ENCODE measurements around the gene PRKAR2A.
"Not testable (repeated sequence)": the region's sequence is repeated elsewhere in the genome, so short reads cannot be mapped to it uniquely, and the experiment has no call there.

PRKAR2A gene

DNA sequence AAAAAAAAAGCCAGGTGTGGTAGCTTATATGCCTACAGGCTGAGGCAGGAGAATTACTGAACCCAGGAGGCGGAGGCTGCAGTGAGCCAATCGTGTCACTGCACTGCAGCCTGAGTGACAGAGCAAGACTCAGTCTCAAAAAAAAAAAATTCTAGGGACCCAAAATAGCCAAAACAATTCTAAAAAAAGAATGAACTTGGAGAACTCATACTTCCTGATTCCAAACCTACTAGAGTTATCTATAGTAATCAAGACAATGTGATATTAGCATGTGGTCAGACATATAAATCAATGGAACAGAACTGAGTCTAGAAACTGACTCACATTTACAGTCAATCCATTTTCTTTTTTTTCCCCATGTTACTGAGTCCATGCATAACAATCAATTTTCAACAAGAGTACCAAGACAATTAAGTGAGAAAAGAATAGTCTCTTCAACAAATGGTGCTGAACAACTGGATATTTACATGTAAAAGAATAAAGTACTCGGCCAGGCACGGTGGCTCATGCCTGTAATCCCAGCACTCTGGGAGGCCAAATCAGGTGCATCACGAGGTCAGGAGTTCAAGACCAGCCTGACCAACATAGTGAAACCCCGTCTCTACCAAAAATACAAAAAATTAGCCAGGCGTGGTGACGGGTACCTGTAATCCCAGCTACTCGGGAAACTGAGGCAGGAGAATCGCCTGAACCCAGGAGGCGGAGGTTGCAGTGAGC, 11.9 kb downstream of the PRKAR2A start:
- DNase-seq, result no peak

GRCh38 chr3:48832684-48833083, 15.0 kb downstream of the PRKAR2A start:
- no peak for DNase-seq

DNA sequence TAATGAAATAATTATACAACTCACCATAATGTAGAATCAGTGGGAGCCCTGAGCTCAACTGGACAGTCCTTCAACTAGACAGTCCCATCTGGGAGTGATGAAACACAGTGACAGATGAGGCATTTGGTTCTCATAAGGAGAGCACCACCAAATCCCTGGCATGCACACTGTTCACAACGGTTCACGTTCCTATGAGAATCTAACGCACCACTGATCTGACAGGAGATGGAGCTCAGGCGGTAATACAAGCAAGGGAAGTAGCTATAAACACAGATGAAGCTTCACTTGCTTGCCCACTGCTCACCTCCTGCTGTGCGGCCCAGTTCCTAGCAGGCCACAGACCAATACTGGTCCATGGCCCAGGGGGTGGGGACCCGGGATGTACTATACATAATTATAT, 17.0 kb downstream of the PRKAR2A start:
- no peak for DNase-seq

DNA sequence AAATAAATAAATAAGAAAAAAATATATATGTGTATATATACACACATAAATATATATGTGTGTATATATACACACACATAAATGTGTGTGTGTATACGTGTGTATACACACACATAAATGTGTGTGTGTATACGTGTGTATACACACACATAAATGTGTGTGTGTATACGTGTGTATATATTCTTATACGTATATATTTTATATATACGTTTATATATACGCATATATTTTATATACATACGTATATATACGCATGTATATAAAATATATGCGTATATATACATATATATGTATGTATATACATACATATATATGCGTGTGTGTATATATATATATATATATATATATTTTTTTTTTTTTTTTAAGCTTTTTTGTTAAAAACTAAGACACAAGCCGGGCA, 18.1 kb downstream of the PRKAR2A start:
- DNase-seq, result not testable (repeated sequence)

- not testable (repeated sequence) for DNase-seq
Measured at GRCh38 chr3:48827874-48828273, 19.8 kb downstream of the PRKAR2A start.

- DNase-seq, result no peak
Measured at GRCh38 chr3:48826451-48826850, 21.2 kb downstream of the PRKAR2A start.

- no peak for DNase-seq
Measured at GRCh38 chr3:48820612-48821324, 26.9 kb downstream of the PRKAR2A start.

- no peak for DNase-seq
Measured at GRCh38 chr3:48819234-48820221, 28.1 kb downstream of the PRKAR2A start.

DNA sequence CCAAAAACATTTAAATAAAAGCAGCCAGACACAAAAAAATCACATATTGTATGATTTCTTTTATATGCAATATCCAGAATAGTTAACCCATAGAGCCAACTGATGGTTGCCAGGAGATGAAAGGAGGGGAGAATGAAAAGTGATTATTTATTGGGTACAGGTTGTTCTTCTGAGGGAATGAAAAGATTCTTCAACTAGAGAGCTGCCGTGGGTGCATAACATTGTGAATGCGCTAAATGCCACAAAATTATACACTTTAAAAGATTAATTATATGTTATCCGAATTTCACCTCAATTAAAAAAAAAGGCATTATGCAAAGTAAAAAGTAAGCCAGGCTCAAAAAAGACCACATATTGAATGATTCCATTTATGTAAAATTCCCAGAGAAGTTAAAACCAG, 36.1 kb downstream of the PRKAR2A start:
- DNase-seq, result no peak

DNA sequence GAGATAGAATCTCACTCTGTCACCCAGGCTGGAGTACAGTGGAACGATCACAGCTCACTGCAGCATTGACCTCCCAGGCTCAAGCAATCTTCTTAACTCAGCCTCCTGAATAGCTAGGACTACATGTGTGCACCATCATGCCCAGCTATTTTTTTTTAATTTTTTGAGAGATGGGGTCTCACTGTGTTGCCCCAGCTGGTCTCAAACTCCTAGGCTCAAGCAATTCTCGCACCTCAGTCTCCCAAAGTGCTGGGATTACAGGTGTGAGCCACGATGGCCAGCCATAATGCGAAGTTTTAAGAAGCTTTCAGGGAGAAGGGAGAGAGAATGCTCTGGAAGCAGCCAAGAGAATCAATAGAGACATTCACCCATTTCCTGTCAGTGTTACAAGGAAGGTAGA, 42.7 kb downstream of the PRKAR2A start:
- DNase-seq, result no peak

DNA sequence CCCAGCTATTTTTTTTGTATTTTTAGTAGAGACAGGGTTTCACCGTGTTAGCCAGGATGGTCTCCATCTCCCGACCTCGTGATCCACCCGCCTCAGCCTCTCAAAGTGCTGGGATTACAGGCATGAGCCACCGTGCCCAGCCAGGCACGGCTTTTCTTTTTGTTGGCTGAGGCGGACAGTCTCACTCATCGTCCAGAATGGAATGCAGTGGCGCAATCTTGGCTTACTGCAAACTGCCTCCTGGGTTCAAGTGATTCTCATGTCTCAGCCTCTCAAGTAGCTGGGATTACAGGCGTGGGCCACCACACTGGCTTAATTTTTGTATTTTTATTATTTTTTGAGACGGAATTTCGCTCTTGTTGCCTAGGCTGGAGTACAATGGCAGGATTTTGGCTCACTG, 46.8 kb downstream of the PRKAR2A start:
- DNase-seq, result not testable (repeated sequence)

DNA sequence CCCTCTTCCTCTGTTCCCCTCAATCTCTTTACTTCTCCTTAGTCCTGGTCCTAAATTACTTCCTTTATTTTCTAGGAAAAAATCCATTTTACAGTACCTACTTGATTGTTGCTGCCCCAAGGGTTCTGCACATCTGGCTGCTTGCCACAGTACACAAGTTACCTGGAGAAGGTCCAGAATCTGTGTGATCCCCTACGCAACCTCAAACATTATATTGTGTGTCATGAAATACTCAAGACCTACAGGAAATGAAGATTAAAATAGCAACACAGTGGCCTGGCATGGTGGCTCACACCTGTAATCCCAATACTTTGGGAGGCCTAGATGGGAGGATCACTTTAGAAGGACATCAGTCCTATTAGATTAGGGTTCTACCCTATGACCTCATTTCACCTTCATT, 48.7 kb downstream of the PRKAR2A start:
- no peak for DNase-seq

DNA sequence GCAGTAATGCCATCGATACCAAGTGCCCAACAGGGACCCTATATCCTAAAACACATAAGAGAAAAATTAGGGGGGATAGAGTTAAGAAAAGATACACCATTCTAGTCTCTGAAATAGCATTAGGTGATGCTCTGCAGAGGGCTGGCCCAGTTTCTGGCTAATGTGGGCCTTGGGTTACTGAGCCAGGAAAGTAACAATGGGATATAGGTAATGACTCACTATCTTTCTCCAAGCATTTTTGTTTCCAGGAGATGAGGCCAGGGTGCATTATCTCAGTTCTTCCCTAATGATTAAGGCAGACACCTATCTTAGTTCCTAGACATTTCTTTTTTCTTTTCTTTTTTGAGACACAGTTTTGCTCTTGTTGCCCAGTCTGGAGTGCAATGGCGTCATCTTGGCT, 50.0 kb downstream of the PRKAR2A start:
- no peak for DNase-seq

DNA sequence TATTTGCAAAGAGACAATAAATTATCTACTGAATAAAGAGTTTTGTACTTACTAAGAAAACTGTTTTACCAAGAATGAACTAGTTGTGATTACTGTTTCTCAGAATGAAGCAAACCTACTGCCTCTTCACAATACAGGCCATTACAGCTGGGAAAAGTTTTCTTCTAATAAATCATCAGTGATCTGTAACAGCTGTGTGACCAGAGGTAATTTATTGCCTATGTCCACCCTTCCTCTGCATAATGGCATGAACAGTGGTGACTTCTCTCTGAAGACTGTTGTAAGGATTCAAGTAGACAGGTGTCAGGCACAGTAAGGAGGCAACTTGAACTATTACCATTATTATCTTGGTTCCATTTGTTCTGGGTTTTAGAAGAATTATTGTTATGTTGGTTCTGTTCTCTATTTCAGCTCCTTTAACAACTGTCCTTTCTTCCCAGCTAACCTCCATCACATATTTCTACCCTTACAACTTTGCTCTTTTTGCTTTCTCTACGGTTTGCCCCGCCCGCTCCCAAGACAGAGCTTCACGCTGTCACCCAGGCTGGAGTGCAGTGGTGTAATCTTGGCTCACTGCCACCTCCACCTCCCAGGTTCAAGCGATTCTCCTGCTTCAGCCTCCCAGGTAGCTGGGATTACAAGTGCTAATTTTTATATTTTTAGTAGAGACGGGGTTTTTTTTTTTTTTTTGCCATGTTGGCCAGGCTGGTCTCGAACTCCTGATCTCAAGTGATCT, 51.5 kb downstream of the PRKAR2A start:
- no peak for DNase-seq

DNA sequence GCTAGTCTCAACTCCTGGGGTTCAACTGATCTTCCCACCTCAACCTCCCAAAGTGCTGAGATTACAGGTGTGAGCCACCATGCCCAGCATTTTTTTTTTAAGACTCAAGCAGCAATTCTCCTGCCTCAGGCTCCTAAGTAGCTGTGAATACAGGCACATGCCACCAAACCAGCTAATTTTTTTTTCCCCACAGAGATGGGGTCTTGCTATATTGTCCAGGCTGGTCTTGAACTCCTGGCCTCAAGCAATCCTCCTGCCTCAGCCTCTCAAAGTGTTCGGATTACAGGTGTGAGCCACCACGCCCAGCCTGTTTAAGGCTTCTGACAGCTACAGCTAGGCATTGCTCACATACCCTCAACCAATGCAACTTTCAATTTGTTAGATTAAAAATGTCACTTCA, 54.2 kb downstream of the PRKAR2A start:
- not testable (repeated sequence) for DNase-seq

DNA sequence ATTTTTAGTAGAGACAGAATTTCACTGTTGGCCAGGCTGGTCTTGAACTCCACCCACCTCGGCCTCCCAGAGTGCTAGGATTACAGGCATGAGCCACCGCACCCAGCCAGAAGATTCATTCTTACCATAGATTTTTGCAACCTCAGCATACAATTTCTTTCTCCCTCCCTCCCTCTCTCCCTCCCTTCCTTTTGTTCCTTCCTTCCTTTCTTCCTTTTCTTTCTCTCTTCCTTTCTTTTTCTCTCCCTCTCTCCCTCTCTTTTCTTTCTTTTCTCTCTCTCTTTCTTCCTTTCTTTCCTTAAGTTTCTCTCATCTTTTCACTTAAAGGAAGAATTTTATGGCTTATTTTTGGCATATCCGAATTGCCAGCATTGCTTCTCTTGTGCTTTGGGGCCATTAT, 58.0 kb downstream of the PRKAR2A start:
- DNase-seq, result no peak

- no peak for DNase-seq
Measured at GRCh38 chr3:48788544-48789162, 59.0 kb downstream of the PRKAR2A start.

- DNase-seq, result no peak
Measured at GRCh38 chr3:48784426-48785120, 63.1 kb downstream of the PRKAR2A start.

DNA sequence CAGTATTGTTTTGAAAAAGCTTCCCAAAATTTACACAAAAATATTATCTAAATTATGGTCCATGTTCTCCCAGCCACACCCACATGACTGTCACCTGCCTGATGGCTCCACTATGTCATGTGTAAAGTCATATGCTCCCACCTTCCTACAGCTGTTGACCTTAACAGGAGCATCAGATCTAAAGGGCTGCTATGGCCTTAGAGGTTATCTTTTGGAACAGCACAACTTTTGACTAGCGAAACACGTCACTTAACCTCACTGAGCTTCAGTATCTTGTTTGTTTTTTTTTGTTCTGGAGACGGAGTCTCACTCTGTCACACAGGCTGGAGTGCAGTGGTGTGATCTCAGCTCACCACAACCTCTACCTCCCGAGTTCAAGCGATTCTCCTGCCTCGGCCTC, 64.4 kb downstream of the PRKAR2A start:
- DNase-seq, result no peak

- DNase-seq, result no peak
Measured at GRCh38 chr3:48782046-48782445, 65.6 kb downstream of the PRKAR2A start.

DNA sequence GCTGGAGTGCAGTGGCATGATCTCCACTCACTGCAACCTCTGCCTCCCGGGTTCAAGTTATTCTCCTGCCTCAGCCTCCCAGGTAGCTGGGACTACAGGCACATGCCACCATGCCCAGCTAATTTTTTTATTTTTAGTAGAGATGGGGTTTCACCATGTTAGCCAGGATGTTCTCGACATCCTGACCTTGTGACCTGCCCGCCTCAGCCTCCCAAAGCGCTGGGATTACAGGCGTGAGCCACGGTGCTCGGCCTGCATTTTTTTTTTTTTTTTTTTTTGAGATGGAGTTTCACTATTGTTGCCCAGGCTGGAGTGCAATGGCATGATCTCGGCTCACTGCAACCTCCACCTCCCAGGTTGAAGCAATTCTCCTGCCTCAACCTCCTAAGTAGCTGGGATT, 69.1 kb downstream of the PRKAR2A start:
- DNase-seq, result not testable (repeated sequence)

DNA sequence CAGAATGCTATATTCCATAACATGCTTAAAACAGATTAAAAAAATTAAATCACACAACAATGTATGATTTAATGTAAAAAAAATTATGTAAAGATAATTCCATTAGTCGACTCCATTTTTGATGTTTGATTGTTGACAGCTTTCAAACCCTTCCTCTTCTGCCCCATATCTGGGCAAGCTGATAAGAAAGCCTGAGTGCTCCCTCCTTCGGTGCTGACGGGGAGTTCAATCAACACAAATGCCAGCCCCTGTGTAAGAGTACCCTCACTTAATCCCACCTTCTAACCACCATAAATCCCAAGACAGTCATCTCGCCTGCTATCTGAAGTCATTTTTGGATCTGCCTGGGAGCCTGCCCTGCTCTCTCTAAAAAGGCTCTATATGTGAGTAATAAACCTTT, 70.8 kb downstream of the PRKAR2A start:
- DNase-seq, result no peak

Data from activated CD4-positive, alpha-beta T cell treated with anti-CD3 and anti-CD28 coated beads for 48 hours (primary cell).